ENCODE data around the gene DHX9.

GRCh38 chr1:182910143-182910542 lies 71.0 kb downstream of the DHX9 start:
- no peak for TF ChIP-seq CTCF (IDR thresholded peaks at IDR 0.05; ENCODE audit: low read depth, low read length)
- no peak for TF ChIP-seq MYC (IDR thresholded peaks at IDR 0.05; ENCODE audit: low read depth, low read length)

Data from NB4 (cell line).